ENCODE measurements around the gene RPL10A.

DNA sequence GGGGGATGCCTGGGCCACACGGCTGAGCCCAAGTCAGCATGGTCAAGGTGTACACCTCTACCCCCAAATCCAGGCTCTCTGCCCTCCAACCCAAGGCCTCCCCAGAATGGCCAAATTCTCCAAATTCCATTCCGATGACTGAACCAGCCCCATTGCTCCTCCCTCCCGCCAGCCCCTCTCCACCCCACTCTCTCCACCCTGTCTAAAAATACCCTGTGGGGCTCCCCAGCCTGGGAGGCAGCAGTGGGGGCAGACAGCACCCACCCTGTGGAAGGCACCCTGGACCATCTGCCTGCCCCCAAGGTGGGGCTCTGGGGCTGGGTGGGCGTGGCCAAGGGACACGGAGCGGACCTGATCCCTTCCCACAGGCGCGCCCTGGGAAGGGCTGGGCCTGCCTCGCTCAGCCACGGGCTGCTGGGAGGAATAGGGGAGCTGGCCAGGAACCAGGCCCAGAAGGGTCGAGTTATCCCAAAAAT is 17.2 kb downstream of the RPL10A start:
- TF ChIP-seq, protein P1, sequence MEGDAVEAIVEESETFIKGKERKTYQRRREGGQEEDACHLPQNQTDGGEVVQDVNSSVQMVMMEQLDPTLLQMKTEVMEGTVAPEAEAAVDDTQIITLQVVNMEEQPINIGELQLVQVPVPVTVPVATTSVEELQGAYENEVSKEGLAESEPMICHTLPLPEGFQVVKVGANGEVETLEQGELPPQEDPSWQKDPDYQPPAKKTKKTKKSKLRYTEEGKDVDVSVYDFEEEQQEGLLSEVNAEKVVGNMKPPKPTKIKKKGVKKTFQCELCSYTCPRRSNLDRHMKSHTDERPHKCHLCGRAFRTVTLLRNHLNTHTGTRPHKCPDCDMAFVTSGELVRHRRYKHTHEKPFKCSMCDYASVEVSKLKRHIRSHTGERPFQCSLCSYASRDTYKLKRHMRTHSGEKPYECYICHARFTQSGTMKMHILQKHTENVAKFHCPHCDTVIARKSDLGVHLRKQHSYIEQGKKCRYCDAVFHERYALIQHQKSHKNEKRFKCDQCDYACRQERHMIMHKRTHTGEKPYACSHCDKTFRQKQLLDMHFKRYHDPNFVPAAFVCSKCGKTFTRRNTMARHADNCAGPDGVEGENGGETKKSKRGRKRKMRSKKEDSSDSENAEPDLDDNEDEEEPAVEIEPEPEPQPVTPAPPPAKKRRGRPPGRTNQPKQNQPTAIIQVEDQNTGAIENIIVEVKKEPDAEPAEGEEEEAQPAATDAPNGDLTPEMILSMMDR (IDR thresholded peaks at IDR 0.05) = no peak
- no peak for TF ChIP-seq POLR2A (IDR thresholded peaks at IDR 0.05)

All from tibial nerve (tissue), 3 donors.